Measurements from ENCODE around the gene ALOXE3. TPM values are rescaled to one million over a fixed set of nuclear protein-coding genes. Genes with fewer than 3 reads are reported as not detected.
A peak's percentile ranks its signal among the peaks of the same experiment; 100 is the strongest.

The ALOXE3 gene
- polyA plus RNA-seq, 3 donors = not detected

DNA sequence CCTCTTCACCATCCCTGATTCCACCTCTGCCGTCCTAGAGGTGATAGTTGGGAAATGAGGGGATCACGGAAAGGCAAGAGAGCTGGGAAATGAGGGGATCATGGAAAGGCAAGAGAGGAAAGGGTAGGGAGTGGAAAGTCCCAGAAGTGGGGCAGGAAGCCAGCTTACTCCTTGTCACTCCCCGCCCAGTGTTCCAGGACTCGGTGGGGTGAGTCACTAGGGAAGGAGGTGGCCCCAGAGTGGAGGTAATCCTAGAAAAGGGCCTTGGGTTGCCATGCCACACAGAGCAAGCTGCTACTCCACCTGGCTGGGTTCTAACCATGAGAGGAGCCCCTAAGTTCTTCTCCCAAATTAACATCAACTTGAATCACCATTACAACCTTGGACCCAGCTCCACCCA is 14.8 kb downstream of the ALOXE3 start:
- Mint-ChIP-seq H3K4me3 (no peak overlapping the region), H3K36me3 (no peaks in the 10 kb centered on the region), H3K27me3 (ENCODE audit: low read depth in 3 of 3) (peaks cover 2 to 10% (median 7%) of the 10 kb centered on the region in 3 donors), H3K27ac (peak overlapping the region in 2 of 7 donors; percentile 1 to 44), H3K9me3 (no peaks in the 10 kb centered on the region), H3K4me1 (peaks cover 6% of the 10 kb centered on the region)
- Histone ChIP-seq H3K4me2 (replicated peaks; ENCODE audit: extremely low read depth, low read length, poor library complexity, severe bottlenecking) (no peak overlapping the region), H4K20me1 (ENCODE audit: insufficient read depth, low read length) (no peaks in the 10 kb centered on the region), H3K27ac (ENCODE audit: low read depth in 1 of 2, low read length in 2 of 2) (no peak overlapping the region), H3K79me2 (ENCODE audit: insufficient read depth, low read length) (no peaks in the 10 kb centered on the region), H3K4me3 (replicated peaks in 1 of 3; ENCODE audit: low read depth in 2 of 3, low read length in 3 of 3) (no peak overlapping the region), H3K9ac (ENCODE audit: insufficient read depth, low read length, poor library complexity, severe bottlenecking) (no peak overlapping the region), H3K36me3 (replicated peaks in 1 of 2; ENCODE audit: control insufficient read depth in 1 of 2, insufficient read depth in 2 of 2, low read length in 2 of 2) (no peaks in the 10 kb centered on the region), H3K9me3 (replicated peaks in 1 of 2; ENCODE audit: control insufficient read depth in 1 of 2, insufficient read depth in 1 of 2, low read length in 2 of 2) (no peaks in the 10 kb centered on the region), H2AFZ (ENCODE audit: insufficient read depth, low read depth, low read length, poor library complexity, severe bottlenecking) (no peak overlapping the region), H3K27me3 (ENCODE audit: control insufficient read depth in 2 of 2, insufficient read depth in 2 of 2, low read length in 2 of 2) (no peaks in the 10 kb centered on the region), H3K4me1 (ENCODE audit: control insufficient read depth in 1 of 2, insufficient read depth in 2 of 2, low read length in 2 of 2) (no peaks in the 10 kb centered on the region)
- DNase-seq = no peak
- intact Hi-C loops (cut with micrococcal nuclease) = loop anchor here in 1 of 2 donors (5.0 kb wide), 1 partner anchor 36 kb away; no protein-coding TSS in a partner anchor
- TF ChIP-seq, protein P1, sequence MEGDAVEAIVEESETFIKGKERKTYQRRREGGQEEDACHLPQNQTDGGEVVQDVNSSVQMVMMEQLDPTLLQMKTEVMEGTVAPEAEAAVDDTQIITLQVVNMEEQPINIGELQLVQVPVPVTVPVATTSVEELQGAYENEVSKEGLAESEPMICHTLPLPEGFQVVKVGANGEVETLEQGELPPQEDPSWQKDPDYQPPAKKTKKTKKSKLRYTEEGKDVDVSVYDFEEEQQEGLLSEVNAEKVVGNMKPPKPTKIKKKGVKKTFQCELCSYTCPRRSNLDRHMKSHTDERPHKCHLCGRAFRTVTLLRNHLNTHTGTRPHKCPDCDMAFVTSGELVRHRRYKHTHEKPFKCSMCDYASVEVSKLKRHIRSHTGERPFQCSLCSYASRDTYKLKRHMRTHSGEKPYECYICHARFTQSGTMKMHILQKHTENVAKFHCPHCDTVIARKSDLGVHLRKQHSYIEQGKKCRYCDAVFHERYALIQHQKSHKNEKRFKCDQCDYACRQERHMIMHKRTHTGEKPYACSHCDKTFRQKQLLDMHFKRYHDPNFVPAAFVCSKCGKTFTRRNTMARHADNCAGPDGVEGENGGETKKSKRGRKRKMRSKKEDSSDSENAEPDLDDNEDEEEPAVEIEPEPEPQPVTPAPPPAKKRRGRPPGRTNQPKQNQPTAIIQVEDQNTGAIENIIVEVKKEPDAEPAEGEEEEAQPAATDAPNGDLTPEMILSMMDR (IDR thresholded peaks at IDR 0.05) = no peak
- 100% methylated on average over 1 of the region's 4 CpGs for WGBS (ENCODE audit: insufficient coverage)

DNA sequence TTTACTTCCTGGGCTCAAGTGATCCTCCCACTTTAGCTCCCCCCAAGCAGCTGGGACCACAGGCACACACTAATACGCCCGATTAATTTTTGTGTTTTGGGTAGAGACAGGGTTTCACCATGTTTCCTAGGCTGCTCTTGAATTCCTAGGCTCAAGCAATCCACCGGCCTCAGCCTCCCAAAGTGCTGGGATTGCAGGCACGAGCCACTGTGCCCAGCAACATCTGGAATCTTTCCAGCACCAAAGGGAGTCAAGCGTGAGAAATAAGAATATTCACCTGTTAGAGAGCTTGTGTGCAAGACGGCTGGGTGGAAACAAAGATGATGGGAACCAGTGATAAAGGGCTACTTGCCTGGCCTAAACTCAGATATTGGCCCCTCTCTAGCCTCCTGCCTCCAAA is 16.6 kb downstream of the ALOXE3 start:
- Histone ChIP-seq H3K27me3 (ENCODE audit: control insufficient read depth in 2 of 2, insufficient read depth in 2 of 2, low read length in 2 of 2) (no peaks in the 10 kb centered on the region), H3K4me2 (replicated peaks; ENCODE audit: extremely low read depth, low read length, poor library complexity, severe bottlenecking) (no peak overlapping the region), H2AFZ (ENCODE audit: insufficient read depth, low read depth, low read length, poor library complexity, severe bottlenecking) (no peak overlapping the region), H3K27ac (ENCODE audit: low read depth in 1 of 2, low read length in 2 of 2) (no peak overlapping the region), H4K20me1 (ENCODE audit: insufficient read depth, low read length) (no peaks in the 10 kb centered on the region), H3K4me3 (replicated peaks in 1 of 3; ENCODE audit: low read depth in 2 of 3, low read length in 3 of 3) (no peak overlapping the region), H3K79me2 (ENCODE audit: insufficient read depth, low read length) (no peaks in the 10 kb centered on the region), H3K36me3 (replicated peaks in 1 of 2; ENCODE audit: control insufficient read depth in 1 of 2, insufficient read depth in 2 of 2, low read length in 2 of 2) (no peaks in the 10 kb centered on the region), H3K9me3 (replicated peaks in 1 of 2; ENCODE audit: control insufficient read depth in 1 of 2, insufficient read depth in 1 of 2, low read length in 2 of 2) (no peaks in the 10 kb centered on the region), H3K4me1 (ENCODE audit: control insufficient read depth in 1 of 2, insufficient read depth in 2 of 2, low read length in 2 of 2) (no peaks in the 10 kb centered on the region), H3K9ac (ENCODE audit: insufficient read depth, low read length, poor library complexity, severe bottlenecking) (no peak overlapping the region)
- Mint-ChIP-seq H3K27ac (no peak overlapping the region), H3K36me3 (no peaks in the 10 kb centered on the region), H3K4me3 (no peak overlapping the region), H3K9me3 (no peaks in the 10 kb centered on the region), H3K4me1 (peaks cover 6% of the 10 kb centered on the region), H3K27me3 (ENCODE audit: low read depth in 3 of 3) (peaks cover 6 to 8% (median 7%) of the 10 kb centered on the region in 3 donors)
- intact Hi-C loops (cut with micrococcal nuclease) = loop anchor here in 1 of 2 donors (5.0 kb wide), 1 partner anchor 34 kb away; no protein-coding TSS in a partner anchor
- TF ChIP-seq, protein P1 (IDR thresholded peaks at IDR 0.05) = no peak
- DNase-seq = no peak
- 97% methylated on average over 4 of the region's 6 CpGs for WGBS (ENCODE audit: insufficient coverage)
